22Rv1 (cell line): ENCODE data around the gene SHANK1.

Experiments used
- CTCF ChIP-seq: fragments of 450-650 bp; IDR thresholded peaks from 2 replicates; pipeline ENCODE4 v1.5.1; 2017; ENCODE audit warnings: mild to moderate bottlenecking
- ZFX ChIP-seq: fragments of 450-650 bp; IDR thresholded peaks from 2 replicates; pipeline ENCODE4 v1.6.1; 2017; ENCODE audit warnings: antibody characterized with exemption, borderline replicate concordance

- TF ChIP-seq CTCF (no peak), ZFX (no peak)
These were observed 25.6 kb upstream of the SHANK1 start for GRCh38 chr19:50745221-50745620.
